HTR-8/SVneo (cell line): ENCODE data around the gene P2RY6.
"Not testable (repeated sequence)": the region's sequence is repeated elsewhere in the genome, so short reads cannot be mapped to it uniquely, and the experiment has no call there.

Experiments used
- DNase-seq: peaks from one replicate; pipeline ENCODE4 v3.0.0; 2011; ENCODE audit warnings: low spot score, mixed read lengths; ENCODE audit not compliant: insufficient read length
- FAIRE-seq: peaks from 2 replicates; lab custom pipeline; 2011; peaks lifted over from hg19 to GRCh38; lab: Jason Lieb, UNC

P2RY6 gene

GRCh38 chr11:73271936-73272679, at the start of gene P2RY6:
Gene P2RY6, plus strand, starts transcription at chr11:73272338. Its CDS starts 24,181 bp downstream, at chr11:73296519.
- DNase-seq (peak; percentile 51), FAIRE-seq (peak; percentile 40)

DNA sequence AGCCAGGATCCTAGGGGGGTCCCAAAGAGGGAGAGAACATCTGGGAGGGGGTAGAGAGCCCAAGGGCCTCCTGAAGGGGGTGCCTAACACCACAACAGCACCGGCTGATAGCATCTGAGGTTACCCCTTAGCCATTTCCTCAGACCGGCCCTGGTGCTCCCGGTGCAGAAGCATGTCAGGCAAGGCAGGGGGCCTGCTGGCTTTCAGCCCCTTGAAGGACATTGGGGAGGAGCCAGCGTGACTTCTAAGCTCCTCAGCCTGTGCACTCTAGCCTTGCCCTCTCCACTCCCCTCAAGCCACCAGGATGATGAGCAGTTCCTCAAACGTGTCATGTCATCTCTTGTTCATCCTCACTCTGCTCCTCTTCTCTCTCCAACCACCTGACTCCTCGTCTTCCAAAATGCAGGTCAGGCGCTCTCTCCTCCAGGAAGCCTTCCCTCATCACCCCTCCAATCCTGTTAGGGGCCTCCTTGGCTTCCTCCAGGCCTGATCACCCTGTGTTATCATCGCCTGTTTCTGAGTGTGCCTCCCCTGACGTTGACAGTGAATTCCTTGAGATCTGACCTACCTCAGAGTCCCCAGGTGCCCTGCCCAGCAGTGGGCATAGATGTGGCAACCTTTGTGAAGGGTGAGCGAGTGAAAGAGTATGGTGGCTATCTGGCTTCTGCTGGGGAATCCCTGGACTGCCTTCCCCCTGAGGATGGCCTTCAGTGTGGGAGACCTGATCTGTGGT, 48.0 kb upstream of the P2RY6 start:
- FAIRE-seq (peak; percentile 26), DNase-seq (no peak)

DNA sequence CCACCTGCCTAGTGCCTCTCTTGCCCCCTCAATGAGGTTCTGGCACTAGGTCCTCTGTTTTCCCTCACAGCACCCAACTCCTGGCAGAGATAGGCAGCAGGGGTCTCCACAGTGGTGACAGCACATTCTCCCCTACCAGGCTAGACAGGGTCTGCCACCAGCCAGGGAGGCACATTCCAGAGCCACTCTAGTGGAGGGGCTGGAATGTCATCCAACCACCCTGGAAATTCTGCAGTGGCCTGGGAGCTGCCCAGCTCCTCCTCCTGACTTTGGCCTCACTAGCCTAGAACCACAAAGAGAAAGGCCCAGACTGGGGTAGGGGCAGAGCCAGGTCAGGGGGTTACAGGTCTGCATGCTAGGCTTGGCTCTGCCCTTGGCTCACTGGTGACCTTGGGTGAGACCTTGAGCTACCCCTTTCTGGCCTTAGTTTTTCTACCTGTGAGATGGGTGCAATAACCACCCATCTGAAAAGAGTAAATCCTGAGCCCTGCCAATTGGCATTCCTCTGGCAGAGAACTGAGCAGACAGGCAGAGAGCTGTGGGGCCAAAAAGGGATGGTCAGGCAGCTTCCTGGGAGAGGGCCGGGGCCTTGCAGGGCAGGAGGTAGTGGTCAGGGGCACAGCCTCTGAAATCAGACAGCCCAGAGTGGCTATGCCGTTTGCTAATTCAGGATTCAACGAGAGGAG, 47.0 kb upstream of the P2RY6 start:
- no peak for DNase-seq
- no peak for FAIRE-seq

- FAIRE-seq, result peak; percentile 70
Measured at GRCh38 chr11:73225851-73226250, 46.3 kb upstream of the P2RY6 start.

DNA sequence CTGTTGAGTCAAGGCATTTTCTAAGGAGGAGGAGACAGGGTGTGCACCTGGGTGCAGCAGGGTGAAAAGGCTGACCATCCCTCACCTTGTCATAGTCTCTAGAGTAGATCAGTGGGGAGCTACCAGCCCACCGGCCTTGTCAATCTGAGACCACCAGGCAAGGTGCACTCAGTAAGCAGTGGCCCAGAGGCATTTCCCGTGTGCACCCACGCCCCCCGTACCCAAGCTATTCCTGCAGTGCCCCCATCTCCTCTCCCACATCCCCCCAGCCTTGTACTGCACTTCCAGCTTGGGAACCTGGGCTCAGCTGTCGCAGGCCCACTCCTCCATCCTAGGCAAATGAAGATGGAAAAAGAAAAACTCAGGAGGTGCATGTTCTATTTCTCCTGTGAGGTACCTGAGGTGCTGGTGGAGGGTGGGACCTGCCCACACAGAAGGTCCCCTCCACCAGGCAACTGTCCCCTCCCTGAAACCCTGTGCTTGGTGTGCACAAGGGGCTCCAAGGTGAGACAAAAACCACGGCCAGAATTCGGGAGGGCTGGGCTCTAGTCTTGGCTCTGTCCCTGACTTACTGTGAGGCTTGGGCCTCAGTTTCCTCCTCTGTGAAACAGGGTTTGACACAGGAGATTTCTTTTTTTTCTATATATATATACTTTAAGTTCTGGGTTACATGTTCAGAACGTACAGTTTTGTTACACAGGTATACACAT, 45.7 kb upstream of the P2RY6 start:
- no peak for FAIRE-seq
- DNase-seq, result no peak

More at GRCh38 chr11:73225851-73226250, 46.3 kb upstream of the P2RY6 start:
- DNase-seq, result no peak

DNA sequence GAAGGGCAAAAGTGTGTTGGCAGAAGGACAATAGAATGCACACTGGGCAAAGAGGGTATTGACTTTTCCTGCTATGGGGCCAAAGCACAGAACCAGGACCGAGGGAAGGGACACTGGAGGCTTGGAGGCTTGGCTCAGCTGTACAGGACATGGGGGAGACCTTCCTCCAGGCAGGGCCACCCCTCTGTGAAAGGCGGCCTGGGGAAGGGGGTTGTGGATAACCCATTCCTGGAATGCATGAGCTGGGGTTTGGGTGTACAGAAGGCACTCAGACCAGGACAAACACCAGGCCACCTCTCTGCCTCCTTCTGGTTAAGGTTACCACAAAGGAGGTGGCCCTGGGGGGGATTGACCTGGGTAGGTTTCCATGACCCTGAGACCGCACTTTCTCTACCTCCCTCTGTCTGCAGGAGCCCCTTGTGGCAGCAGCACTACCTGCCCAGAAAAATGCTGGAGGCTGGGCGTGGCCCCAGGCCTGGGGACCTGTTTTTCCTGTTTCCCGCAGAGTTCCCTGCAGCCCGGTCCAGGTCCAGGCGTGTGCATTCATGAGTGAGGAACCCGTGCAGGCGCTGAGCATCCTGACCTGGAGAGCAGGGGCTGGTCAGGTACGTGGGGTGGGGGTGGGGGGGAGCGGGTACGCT, 44.4 kb upstream of the P2RY6 start:
- FAIRE-seq, result no peak
- DNase-seq, result no peak

DNA sequence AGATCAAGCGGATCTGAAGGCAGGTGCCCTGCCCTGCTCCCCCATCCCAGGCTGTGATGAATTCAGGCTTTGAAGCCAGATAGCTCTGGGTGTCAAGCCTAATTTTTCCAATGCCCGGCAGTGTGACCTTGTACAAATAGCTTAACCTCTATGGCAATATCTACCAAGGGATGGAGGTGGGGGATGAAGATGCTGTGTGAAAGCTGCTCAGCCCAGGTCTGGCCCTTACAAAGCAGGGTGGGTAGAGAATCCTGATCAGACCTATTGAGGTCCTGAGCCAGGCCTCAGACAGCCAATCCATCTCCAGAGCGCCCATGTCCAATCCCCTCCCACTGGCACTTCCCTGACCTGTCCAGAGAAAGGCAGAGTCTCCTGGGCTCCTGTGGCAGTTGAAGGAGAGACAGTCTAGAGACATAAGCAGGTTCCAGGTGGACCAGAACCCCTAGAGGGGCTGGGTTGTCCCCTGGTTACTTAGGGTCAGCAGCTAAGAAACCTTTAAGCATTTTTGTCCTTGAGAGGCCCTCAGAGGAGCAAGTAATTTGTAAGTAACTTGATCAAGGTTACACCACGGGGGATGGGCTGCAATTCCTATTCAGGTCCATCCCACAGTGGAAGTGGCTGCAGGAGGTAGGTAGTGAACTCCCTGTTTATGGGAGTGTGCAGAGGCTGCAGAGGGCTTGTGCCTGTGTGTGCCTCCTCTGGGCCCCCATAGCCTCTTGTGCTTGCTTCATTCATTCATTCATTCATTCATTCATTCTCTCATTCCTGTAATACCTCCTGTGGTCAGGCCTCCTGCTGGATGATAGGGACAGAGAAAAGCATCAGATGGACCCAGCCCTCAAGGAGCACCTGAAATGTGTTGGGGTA, 43.6 kb upstream of the P2RY6 start:
- no peak for FAIRE-seq
- no peak for DNase-seq

DNA sequence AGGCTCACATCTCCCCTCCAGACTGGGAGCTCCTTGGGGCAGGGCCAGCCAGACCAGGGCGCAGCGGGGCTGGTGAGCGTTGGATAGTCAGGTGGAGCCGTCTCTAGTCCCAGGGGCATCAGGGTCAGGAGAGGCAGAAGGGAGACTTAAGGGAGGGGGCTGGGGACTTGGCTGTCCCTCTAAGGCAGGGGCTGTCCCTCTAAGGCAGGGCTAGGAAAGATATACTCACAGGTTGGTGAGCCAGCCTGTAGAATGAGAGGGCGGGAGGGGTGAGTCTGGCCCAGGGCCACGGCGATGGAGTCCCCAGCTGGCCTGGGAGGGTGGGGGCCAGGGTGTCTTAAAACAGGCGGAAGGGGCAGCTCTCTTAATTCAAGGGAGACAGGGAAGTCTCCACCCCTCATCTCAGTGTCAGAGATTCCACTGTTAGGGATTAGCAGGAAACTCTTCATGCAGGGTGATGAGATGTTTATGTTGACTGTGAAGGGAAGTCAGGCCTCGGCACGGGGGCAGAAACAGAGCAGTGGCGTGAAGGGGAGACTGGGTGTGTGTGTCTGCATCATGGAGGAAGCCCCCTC, 42.7 kb upstream of the P2RY6 start:
- DNase-seq (no peak), FAIRE-seq (no peak)

DNA sequence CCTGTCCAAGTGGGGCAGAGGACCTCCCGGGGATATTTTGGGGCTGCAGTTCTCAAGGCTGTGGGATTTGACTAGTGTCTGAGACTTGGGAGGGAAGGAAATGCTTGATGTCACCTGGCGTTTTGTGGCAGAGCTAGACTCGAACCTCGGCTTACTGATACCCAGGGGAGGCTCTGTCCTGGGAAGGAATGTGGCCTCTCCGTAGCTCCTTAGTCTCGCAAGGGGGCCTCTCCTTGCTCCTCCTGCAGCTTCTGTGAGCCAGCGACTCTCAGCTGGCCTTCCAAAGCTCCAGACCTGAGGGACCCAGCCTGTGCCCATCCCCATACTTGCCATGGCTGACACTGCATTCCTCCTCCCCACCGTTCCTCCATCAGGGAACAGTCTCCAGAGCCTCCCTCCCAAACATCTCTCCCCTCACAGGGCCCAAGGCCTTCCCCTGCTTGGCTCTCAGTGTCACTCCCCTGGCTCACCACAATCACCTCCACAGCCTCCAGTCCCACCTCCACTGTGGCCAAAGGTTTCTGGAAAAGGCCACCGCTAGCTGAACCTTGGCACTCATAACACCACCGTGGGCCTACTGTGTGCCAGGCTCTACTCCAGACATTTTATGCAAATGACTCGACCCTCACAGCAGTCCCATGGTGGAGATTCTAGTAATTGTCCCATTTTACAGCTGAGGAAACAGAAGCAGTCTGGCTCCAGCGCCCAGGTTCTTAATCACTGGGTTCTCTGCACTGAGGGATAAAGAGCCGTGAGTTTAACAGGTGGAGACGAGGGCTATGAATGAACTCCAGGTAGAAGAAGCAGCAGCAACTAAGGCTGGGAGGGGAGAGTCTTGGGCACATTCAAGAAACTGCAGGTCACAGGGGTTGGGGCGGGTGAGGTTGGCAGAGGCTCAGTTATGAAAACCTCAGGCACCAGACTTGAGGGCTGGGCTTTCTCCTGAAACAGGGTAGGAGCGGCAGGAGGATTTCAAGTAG, 42.0 kb upstream of the P2RY6 start:
- no peak for FAIRE-seq
- DNase-seq, result no peak

GRCh38 chr11:73230931-73231330, 41.2 kb upstream of the P2RY6 start:
- FAIRE-seq (no peak), DNase-seq (no peak)

GRCh38 chr11:73232487-73232886, 39.7 kb upstream of the P2RY6 start:
- not testable (repeated sequence) for FAIRE-seq, DNase-seq

DNA sequence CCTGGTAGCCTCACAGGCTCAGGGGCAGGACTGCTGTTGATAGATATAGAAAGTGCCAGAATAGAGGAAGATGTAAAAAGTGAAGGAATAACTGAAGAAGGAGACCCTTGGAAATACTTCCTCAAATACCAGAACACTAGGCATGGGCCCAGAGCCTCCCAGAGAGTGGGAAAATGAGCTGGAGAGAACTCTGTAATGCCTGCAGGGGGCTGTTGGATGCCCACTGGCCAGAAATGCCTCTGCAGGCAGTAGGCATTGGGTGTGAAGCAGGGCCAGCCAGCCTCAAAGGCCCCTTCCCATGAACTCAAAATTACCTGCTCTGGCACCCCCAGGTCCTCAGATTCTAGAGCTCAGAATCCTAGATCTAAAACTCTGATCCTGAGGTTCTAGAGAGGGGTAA, 38.9 kb upstream of the P2RY6 start:
- FAIRE-seq, result no peak

DNA sequence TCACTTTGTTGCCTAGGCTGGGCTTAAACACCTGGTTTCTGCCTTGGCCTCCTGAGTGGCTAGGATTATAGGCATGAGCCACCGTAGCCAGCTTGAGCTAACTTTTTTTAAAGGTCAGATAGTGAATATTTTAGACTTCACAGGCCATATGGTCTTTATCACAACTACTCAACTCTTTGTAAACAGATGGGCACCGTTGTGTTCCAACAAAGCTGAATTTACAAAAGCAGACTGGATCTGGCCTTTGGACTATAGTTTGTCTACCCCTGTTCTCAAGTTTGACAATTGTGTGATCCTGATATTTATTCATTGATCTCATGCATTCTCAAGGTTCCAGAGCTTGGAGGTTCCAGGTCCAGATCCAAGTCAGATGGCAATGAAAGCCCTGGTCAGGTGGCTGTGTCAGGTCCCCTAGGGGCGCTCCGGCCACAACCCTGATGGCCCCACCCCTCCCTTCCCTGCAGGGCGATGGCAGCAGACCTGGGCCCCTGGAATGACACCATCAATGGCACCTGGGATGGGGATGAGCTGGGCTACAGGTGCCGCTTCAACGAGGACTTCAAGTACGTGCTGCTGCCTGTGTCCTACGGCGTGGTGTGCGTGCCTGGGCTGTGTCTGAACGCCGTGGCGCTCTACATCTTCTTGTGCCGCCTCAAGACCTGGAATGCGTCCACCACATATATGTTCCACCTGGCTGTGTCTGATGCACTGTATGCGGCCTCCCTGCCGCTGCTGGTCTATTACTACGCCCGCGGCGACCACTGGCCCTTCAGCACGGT, 38.3 kb upstream of the P2RY6 start:
- FAIRE-seq (peak; percentile 31), DNase-seq (no peak)

More for the DNA sequence above, 38.9 kb upstream of the P2RY6 start:
- no peak for DNase-seq

DNA sequence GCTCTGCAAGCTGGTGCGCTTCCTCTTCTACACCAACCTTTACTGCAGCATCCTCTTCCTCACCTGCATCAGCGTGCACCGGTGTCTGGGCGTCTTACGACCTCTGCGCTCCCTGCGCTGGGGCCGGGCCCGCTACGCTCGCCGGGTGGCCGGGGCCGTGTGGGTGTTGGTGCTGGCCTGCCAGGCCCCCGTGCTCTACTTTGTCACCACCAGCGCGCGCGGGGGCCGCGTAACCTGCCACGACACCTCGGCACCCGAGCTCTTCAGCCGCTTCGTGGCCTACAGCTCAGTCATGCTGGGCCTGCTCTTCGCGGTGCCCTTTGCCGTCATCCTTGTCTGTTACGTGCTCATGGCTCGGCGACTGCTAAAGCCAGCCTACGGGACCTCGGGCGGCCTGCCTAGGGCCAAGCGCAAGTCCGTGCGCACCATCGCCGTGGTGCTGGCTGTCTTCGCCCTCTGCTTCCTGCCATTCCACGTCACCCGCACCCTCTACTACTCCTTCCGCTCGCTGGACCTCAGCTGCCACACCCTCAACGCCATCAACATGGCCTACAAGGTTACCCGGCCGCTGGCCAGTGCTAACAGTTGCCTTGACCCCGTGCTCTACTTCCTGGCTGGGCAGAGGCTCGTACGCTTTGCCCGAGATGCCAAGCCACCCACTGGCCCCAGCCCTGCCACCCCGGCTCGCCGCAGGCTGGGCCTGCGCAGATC, 37.5 kb upstream of the P2RY6 start:
- DNase-seq (no peak), FAIRE-seq (peak; percentile 33)

- no peak for DNase-seq
- FAIRE-seq, result no peak
Measured at GRCh38 chr11:73235236-73235786, 36.8 kb upstream of the P2RY6 start.
